HEK293T (cell line): ENCODE measurements around the gene AXL.

Experiments used
- CTBP1 ChIP-seq: fragments of 450-650 bp; IDR thresholded peaks from 2 replicates; pipeline ENCODE4 v1.6.1; 2016; ENCODE audit warnings: borderline replicate concordance
- ELF4 ChIP-seq: fragments of 450-650 bp; IDR thresholded peaks from 2 replicates; pipeline ENCODE4 v1.6.1; 2017; ENCODE audit warnings: antibody characterized with exemption
- FOXA1 ChIP-seq: fragments of 450-650 bp; IDR thresholded peaks from 2 replicates; pipeline ENCODE4 v1.6.1; 2016; ENCODE audit warnings: mild to moderate bottlenecking
- FOXK2 ChIP-seq: fragments of 450-650 bp; IDR thresholded peaks from 2 replicates; pipeline ENCODE4 v1.6.1; 2016; ENCODE audit warnings: mild to moderate bottlenecking
- SP1 ChIP-seq: fragments of 450-650 bp; IDR thresholded peaks from 2 replicates; pipeline ENCODE4 v1.6.1; 2017
- TARDBP ChIP-seq: fragments of 450-650 bp; IDR thresholded peaks from 2 replicates; pipeline ENCODE4 v1.6.1; 2016

DNA sequence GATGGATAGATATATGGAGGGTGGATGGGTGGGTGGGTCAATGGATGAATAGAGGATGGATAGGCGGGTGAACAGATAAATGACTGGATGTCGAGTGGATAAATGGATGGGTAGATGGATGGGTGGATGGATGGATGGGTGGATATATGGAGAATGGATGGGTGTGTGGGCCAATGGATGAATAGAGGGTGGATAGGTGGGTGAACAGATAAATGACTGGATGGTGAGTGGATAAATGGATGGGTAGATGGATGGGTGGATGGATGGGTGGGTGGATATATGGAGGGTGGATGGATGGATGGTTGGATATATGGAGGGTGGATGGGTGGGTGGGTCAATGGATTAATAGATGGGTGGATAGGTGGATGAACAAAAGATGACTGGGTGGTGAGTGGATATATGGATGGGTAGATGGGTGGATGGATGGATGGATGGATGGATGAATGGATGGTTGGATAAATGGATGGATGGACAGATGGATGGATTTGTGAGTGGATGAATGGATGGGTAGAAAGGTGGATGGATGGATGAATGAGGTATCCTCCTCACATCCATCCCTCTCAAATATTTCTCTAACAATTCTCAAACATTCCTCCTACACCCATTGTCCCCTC lies 21.0 kb downstream of the AXL start:
- no peak for TF ChIP-seq TARDBP
- TF ChIP-seq ELF4: no peak
- TF ChIP-seq FOXA1: no peak
- no peak for TF ChIP-seq CTBP1
- no peak for TF ChIP-seq FOXK2
- no peak for TF ChIP-seq SP1
